Psoas muscle (tissue), 8 donors: ENCODE results near the gene HYDIN. TPM values are rescaled to one million over a fixed set of nuclear protein-coding genes. Genes with fewer than 3 reads are reported as not detected.
A peak's percentile ranks its signal among the peaks of the same experiment; 100 is the strongest.

ENCODE experiments used
- ATAC-seq, 4 donors: fragments of 200-7000 bp; cut with Tn5 transposase; one replicate each; pipeline ENCODE4 v1.9.1; 2020; ENCODE audit warnings: moderate library complexity in 3 of 4, mild to moderate bottlenecking in 2 of 4
- DNase-seq, 2 donors: peaks; one replicate each; pipeline ENCODE4 v3.0.0-alpha.2; 2020
- H3K27ac ChIP-seq: fragments of 200-600 bp; one replicate; pipeline ENCODE4 v1.8.0; 2022
- H3K27me3 ChIP-seq, 3 donors: fragments of 200-600 bp in 1 of 3; one replicate each; pipeline versions ENCODE4 v1.6.1 to v1.8.0; 2013 to 2022; ENCODE audit warnings: low read length in 2 of 3, mild to moderate bottlenecking in 2 of 3, moderate library complexity in 1 of 3; ENCODE audit not compliant: insufficient read depth in 3 of 3
- H3K36me3 ChIP-seq, 2 donors: fragments of 200-600 bp in 1 of 2; one replicate each; pipeline versions ENCODE4 v1.6.1 to v1.8.0; 2013 to 2022; ENCODE audit warnings: low read depth in 1 of 2, mild to moderate bottlenecking in 1 of 2, moderate library complexity in 1 of 2; ENCODE audit not compliant: insufficient read depth in 1 of 2
- H3K4me1 ChIP-seq: fragments of 200-600 bp; one replicate; pipeline ENCODE4 v1.8.0; 2022
- H3K4me3 ChIP-seq: fragments of 200-600 bp; one replicate; pipeline ENCODE4 v1.8.0; 2022; ENCODE audit warnings: mild to moderate bottlenecking
- H3K9me3 ChIP-seq: fragments of 200-600 bp; one replicate; pipeline ENCODE4 v1.8.0; 2022
- WGBS, 3 donors: extraction: QIAGEN DNeasy Blood & Tissue Kit; methylation state at CpG; one replicate each; pipeline versions ENCODE4 v1.1.6 to v1.1.7; 2013; 5-methylcytosine and 5-hydroxymethylcytosine counted together
- intact Hi-C, 2 donors: fragments of 100-400 bp; cut with DNase I; formaldehyde crosslinking; loops; one replicate each; pipeline versions ENCODE4 v1.11.0 to v1.14.2; 2022
- polyA plus RNA-seq, 3 donors: library from polyadenylated mRNA; stranded (reverse); fragments of 200-250 nt; gene quantifications; one replicate each; pipeline ENCODE4 v1.2.3, GENCODE V29; 2013
- total RNA-seq, 4 donors: library from RNA; stranded (reverse); fragmentation: NEBNext Ultra II Directional in 2 of 4; extraction: Animal tissue kit (Norgen Biotek cat#: 25700) in 2 of 4; gene quantifications; one replicate each; pipeline versions ENCODE4 v1.2.1 to v1.2.4, GENCODE V29; 2021 to 2023
- TF ChIP-seq, protein P1 (sequence below): fragments of 200-600 bp; IDR thresholded peaks from one replicate; pipeline ENCODE4 v1.8.0; 2022; ENCODE audit warnings: antibody characterized with exemption
- donor health status: healthy with polysubstance abuse.
- donor health status: DM: no; HTN: no; CAD: no; lungs with moderate emphysema.
- donor health status: Bipolar disorder and iron deficiency.
- donor health status: healthy.
- donor health status: DM: yes; HTN: yes; CAD: no.
- donor health status: DM: no; HTN: no; CAD: no.
- donor health status: DM: no; HTN: no; CAD: no.
- donor health status: DM: yes; HTN: yes; CAD: no.

The HYDIN gene
- total and polyA plus RNA-seq, 7 donors, result 0.16 to 0.85 (median 0.29) TPM; not detected in 3

- Histone ChIP-seq H3K27me3 (no peaks in the 10 kb centered on the region), H3K27ac (no peak overlapping the region), H3K4me1 (peaks cover 21% of the 10 kb centered on the region), H3K36me3 (peaks cover 0 to 5% of the 10 kb centered on the region in 2 donors), H3K9me3 (no peaks in the 10 kb centered on the region), H3K4me3 (no peak overlapping the region)
- ATAC-seq (no peak), DNase-seq (no peak)
- 73 to 75% (median 73%) methylated on average over 8 of the region's 8 CpGs for WGBS, 3 donors
- TF ChIP-seq, protein P1, sequence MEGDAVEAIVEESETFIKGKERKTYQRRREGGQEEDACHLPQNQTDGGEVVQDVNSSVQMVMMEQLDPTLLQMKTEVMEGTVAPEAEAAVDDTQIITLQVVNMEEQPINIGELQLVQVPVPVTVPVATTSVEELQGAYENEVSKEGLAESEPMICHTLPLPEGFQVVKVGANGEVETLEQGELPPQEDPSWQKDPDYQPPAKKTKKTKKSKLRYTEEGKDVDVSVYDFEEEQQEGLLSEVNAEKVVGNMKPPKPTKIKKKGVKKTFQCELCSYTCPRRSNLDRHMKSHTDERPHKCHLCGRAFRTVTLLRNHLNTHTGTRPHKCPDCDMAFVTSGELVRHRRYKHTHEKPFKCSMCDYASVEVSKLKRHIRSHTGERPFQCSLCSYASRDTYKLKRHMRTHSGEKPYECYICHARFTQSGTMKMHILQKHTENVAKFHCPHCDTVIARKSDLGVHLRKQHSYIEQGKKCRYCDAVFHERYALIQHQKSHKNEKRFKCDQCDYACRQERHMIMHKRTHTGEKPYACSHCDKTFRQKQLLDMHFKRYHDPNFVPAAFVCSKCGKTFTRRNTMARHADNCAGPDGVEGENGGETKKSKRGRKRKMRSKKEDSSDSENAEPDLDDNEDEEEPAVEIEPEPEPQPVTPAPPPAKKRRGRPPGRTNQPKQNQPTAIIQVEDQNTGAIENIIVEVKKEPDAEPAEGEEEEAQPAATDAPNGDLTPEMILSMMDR, result no peak
- intact Hi-C loops, result no loop called here
Measured at GRCh38 chr16:70790815-70791214, 439.7 kb downstream of the HYDIN start.

GRCh38 chr16:70789595-70790447, 440.7 kb downstream of the HYDIN start:
- no peak for ATAC-seq
- no peak for DNase-seq
- no peaks in the 10 kb centered on the region for H3K27me3 ChIP-seq
- no peak overlapping the region for H3K4me3 ChIP-seq
- TF ChIP-seq, protein P1, result no peak
- H3K4me1 ChIP-seq, result peaks cover 21% of the 10 kb centered on the region
- no peaks in the 10 kb centered on the region for H3K9me3 ChIP-seq
- peak overlapping the region; percentile 68 for H3K27ac ChIP-seq
- whole genome bisulfite sequencing, 3 donors, result 73 to 83% (median 76%) methylated on average over 16 of the region's 16 CpGs
- peaks cover 0 to 15% of the 10 kb centered on the region in 2 donors for H3K36me3 ChIP-seq
- intact Hi-C loops, result no loop called here

DNA sequence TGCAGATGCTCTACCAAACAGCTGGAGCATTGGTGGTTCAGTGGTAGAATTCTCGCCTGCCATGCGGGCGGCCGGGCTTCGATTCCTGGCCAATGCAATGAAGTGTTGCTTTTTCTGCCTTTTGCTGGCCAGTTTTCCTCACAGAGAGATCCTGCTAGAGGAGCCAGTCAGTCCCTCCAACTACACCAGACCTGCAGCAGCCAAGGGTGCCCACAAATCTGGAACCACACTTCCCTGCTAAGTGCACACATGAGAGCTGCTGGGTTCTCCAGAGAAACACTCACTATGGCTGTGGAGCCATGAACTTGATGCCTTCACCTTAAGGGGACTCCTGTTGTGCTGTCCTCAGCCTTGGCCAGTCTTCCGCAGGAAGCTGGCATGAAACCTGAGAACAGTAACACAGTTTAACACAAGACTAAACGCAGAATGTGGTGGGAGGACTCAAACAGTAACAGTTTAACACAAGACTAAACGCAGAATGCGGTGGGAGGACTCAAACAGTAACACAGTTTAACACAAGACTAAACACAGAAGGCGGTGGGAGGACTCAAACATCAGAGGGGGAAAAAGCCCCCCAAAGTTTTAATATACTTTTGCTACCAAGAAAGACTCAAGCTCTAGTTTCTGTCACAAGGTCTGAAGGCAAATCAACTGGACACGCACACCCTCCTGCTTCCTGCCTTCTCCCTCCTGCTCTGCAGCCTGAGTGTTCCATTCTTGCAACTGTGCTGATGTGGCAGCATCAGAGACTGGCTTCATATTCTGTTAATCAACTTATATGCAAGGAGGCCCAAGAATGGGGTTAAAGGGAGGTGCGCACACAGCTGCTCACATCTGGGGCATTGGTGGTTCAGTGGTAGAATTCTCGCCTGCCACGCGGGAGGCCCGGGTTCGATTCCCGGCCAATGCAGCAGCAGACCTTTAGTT, 441.6 kb downstream of the HYDIN start:
- peak; percentile 52 to 74 for DNase-seq
- no peak overlapping the region for H3K4me3 ChIP-seq
- WGBS, 3 donors, result 44 to 57% (median 45%) methylated on average over 18 of the region's 18 CpGs
- peak overlapping the region; percentile 68 for H3K27ac ChIP-seq
- TF ChIP-seq, protein P1, result no peak
- H3K27me3 ChIP-seq, result no peaks in the 10 kb centered on the region
- ATAC-seq, result peak; percentile 52 to 88 (median 83)
- peaks cover 21% of the 10 kb centered on the region for H3K4me1 ChIP-seq
- peaks cover 0 to 24% of the 10 kb centered on the region in 2 donors for H3K36me3 ChIP-seq
- H3K9me3 ChIP-seq, result no peaks in the 10 kb centered on the region
- intact Hi-C loops, result no loop called here

DNA sequence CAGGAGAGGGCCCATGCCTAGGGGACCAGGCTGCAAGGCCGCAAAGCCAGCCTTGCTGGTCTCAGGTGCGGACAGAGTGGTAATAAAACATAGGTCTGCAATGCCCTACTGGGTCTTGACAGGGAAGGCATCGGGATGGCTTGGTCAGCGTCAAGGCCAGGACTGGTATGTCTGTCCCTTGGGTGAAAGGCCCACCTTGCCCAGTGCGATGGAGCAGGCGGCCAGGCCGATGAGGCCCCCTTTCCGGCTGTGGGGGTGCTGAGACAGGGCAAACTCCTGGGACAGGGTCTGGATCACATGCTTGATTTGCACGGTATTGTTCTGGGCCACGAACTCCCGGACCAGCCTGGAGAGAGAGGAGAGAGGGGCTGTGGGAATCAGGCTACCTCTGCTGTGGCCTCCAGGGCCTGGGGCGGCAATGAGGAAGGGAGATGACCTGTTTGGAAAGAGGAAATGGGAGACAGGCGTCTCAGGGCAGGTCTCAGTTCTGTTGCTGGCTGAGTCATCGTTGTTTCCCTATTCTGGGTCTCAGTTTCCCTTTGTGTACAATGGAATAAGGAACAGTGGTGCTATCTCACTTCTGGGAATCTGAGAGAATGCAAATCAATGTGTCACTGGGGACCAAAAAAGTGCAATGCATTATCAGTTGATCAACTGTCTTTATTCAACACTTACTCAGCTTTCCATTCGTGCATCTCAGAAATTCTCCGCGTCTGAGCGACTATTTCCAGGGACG, 444.3 kb downstream of the HYDIN start:
- Histone ChIP-seq H3K4me3 (no peak overlapping the region), H3K4me1 (peaks cover 21% of the 10 kb centered on the region), H3K27ac (no peak overlapping the region), H3K27me3 (no peaks in the 10 kb centered on the region), H3K36me3 (peaks cover 3 to 52% of the 10 kb centered on the region in 2 donors), H3K9me3 (no peaks in the 10 kb centered on the region)
- 88 to 94% (median 92%) methylated on average over 19 of the region's 19 CpGs for WGBS, 3 donors
- intact Hi-C loops, result no loop called here
- ATAC-seq, result no peak
- DNase-seq, result no peak
- TF ChIP-seq, protein P1, result no peak
